Heart right ventricle (tissue), 16 donors: ENCODE measurements around the gene PDLIM4. TPM values are rescaled to one million over a fixed set of nuclear protein-coding genes. Genes with fewer than 3 reads are reported as not detected.

Experiments
- ATAC-seq, 8 donors: fragments of 200-7000 bp; cut with Tn5 transposase; one replicate each; pipeline ENCODE4 v1.9.1; 2020; ENCODE audit warnings: mild to moderate bottlenecking in 8 of 8, moderate library complexity in 8 of 8, moderate number of reproducible peaks in 1 of 8
- DNase-seq, 2 donors: peaks; one replicate each; pipeline ENCODE4 v3.0.0-alpha.2; 2020
- H3K27ac ChIP-seq, 10 donors: fragments of 200-600 bp; sonication (generic) in 2 of 10; one replicate each; pipeline versions ENCODE4 v1.5.0 to v1.8.0; 2020 to 2022; ENCODE audit warnings: mild to moderate bottlenecking in 3 of 10
- H3K27me3 ChIP-seq, 7 donors: fragments of 200-600 bp; one replicate each; pipeline ENCODE4 v1.8.0; 2021 to 2022; ENCODE audit warnings: mild to moderate bottlenecking in 2 of 7
- H3K36me3 ChIP-seq, 9 donors: fragments of 200-600 bp; sonication (generic) in 1 of 9; one replicate each; pipeline versions ENCODE4 v1.5.0 to v1.8.0; 2020 to 2022; ENCODE audit warnings: mild to moderate bottlenecking in 2 of 9
- H3K4me1 ChIP-seq, 9 donors: fragments of 200-600 bp; sonication (generic) in 1 of 9; one replicate each; pipeline versions ENCODE4 v1.5.0 to v1.8.0; 2020 to 2022; ENCODE audit warnings: mild to moderate bottlenecking in 4 of 9
- H3K4me3 ChIP-seq, 10 donors: fragments of 200-600 bp; sonication (generic) in 2 of 10; one replicate each; pipeline versions ENCODE4 v1.5.0 to v1.8.0; 2020 to 2022; ENCODE audit warnings: mild to moderate bottlenecking in 7 of 10, moderate library complexity in 2 of 10
- H3K9me3 ChIP-seq, 11 donors: fragments of 200-600 bp in 10 of 11; sonication (generic) in 2 of 11; one replicate each; pipeline versions ENCODE4 v1.5.0 to v1.8.0; 2013 to 2022; ENCODE audit warnings: mild to moderate bottlenecking in 2 of 11, control low read depth in 1 of 11, moderate library complexity in 1 of 11
- WGBS, 2 donors: extraction: QIAGEN DNeasy Blood & Tissue Kit; methylation state at CpG; one replicate each; pipeline ENCODE4 v1.1.7; 2013; ENCODE audit warnings: inconsistent platforms in 1 of 2; 5-methylcytosine and 5-hydroxymethylcytosine counted together
- intact Hi-C, 10 donors: fragments of 100-400 bp; cut with DNase I; formaldehyde crosslinking; loops; one replicate each; pipeline versions ENCODE4 v1.11.1 to v1.14.2; 2022
- polyA plus RNA-seq, 2 donors: library from polyadenylated mRNA; stranded (reverse); fragments of 200-250 nt; gene quantifications; one replicate each; pipeline ENCODE4 v1.2.3, GENCODE V29; 2013
- total RNA-seq, 10 donors: library from RNA; stranded (reverse); fragmentation: NEBNext Ultra II Directional in 3 of 10; extraction: Animal tissue kit (Norgen Biotek cat#: 25700) in 3 of 10; gene quantifications; one replicate each; pipeline versions ENCODE4 v1.2.1 to v1.2.4, GENCODE V29; 2021 to 2023
- TF ChIP-seq, protein P1 (sequence below), 9 donors: fragments of 200-600 bp; sonication (generic) in 2 of 9; IDR thresholded peaks; one replicate each; pipeline versions ENCODE4 v1.5.0 to v1.8.0; 2021 to 2022; ENCODE audit warnings: antibody characterized with exemption in 9 of 9, mild to moderate bottlenecking in 5 of 9, moderate library complexity in 1 of 9
- donor health status: Arrhythmogenic right ventricular cardiomyopathy.
- donor health status: ischemic (EF 13 %, LVEDD 7.1; RV severe dilation, severe dysfunction).
- donor health status: healthy with polysubstance abuse.
- donor health status: DM: no; HTN: yes; CAD: no.
- donor health status: DM: no; HTN: no; CAD: no.
- donor health status: ischemic (EF 25% LVEDD 6.9; RV normal size, moderate dysfunction).
- donor health status: ischemic (EF 25% LVEDD 5.7; RV mildly dilated, moderate dysfunction).
- donor health status: healthy.
- donor health status: DM: yes; HTN: yes; CAD: no.
- donor health status: Ischemic cardiomyopathy.
- donor health status: ischemic (EF 35%, LVEDD 5.7; RV mildly dilated, moderate dysfunction).
- donor health status: nonischemic (EF 11% LVEDD 7.7; RV severe dilation, severe dysfunction).
- donor health status: DM: yes; HTN: yes; CAD: no.
- donor health status: PGD.
- donor health status: ischemic (EF 29% LVEDD 5.4; RV normal size, mild dysfunction).
- donor health status: nonischemic (EF 23%, LVEDD 6.1; RV moderate dilation, normal function).

PDLIM4 gene
- total and polyA plus RNA-seq, 12 donors = 2.1 to 15.3 (median 3.6) TPM

GRCh38 chr5:132219981-132220380, 37.5 kb upstream of the PDLIM4 start:
- intact Hi-C loops = loop anchor here in 2 of 10 donors (10.0 kb wide), 1 partner anchor 145 kb away; the partner anchor contains the start of gene SLC22A5 (in 2 of the 2)
- no peaks in the 10 kb centered on the region for H3K9me3 ChIP-seq
- peak overlapping the region in 5 of 10 donors; percentile 28 to 80 (median 45) for H3K27ac ChIP-seq
- peaks cover 0 to 34% (median 5%) of the 10 kb centered on the region in 9 donors for H3K36me3 ChIP-seq
- no peak overlapping the region for H3K4me3 ChIP-seq
- WGBS, 2 donors = 88 to 91% methylated on average over 1 of the region's 1 CpG
- ATAC-seq (no peak), DNase-seq (no peak)
- H3K27me3 ChIP-seq = no peaks in the 10 kb centered on the region
- H3K4me1 ChIP-seq = peaks cover 23 to 94% (median 72%) of the 10 kb centered on the region in 9 donors
- TF ChIP-seq, protein P1, sequence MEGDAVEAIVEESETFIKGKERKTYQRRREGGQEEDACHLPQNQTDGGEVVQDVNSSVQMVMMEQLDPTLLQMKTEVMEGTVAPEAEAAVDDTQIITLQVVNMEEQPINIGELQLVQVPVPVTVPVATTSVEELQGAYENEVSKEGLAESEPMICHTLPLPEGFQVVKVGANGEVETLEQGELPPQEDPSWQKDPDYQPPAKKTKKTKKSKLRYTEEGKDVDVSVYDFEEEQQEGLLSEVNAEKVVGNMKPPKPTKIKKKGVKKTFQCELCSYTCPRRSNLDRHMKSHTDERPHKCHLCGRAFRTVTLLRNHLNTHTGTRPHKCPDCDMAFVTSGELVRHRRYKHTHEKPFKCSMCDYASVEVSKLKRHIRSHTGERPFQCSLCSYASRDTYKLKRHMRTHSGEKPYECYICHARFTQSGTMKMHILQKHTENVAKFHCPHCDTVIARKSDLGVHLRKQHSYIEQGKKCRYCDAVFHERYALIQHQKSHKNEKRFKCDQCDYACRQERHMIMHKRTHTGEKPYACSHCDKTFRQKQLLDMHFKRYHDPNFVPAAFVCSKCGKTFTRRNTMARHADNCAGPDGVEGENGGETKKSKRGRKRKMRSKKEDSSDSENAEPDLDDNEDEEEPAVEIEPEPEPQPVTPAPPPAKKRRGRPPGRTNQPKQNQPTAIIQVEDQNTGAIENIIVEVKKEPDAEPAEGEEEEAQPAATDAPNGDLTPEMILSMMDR (IDR thresholded peaks at IDR 0.05) = no peak

DNA sequence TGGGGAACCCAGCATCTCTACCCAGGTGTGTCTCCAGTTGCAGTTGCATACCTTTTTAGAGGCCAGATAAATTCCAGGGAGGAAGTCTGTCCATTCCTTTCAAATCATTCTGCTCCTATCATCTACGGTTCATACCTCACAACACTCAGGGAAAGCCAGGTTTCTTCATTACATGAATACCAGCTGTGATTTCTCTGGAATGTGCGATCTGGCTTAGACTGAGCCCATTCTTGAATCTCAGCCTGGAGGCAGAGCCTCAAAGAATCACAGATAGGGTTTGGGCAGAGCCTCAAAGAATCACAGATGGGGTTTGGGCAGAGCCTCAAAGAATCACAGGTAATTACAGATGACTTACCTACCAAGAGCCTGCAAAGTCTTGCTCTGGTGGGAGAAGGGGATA, 37.0 kb upstream of the PDLIM4 start:
- Histone ChIP-seq H3K4me1 (peaks cover 27 to 96% (median 74%) of the 10 kb centered on the region in 9 donors), H3K9me3 (no peaks in the 10 kb centered on the region), H3K4me3 (no peak overlapping the region), H3K36me3 (peaks cover 0 to 34% (median 5%) of the 10 kb centered on the region in 9 donors), H3K27ac (peak overlapping the region in 4 of 10 donors; percentile 3 to 80 (median 48)), H3K27me3 (no peaks in the 10 kb centered on the region)
- no peak for ATAC-seq
- intact Hi-C loops = no loop called here
- no peak for DNase-seq
- TF ChIP-seq, protein P1 (IDR thresholded peaks at IDR 0.05) = no peak
- WGBS, 2 donors = 43 to 59% methylated on average over 2 of the region's 2 CpGs

GRCh38 chr5:132221781-132222648, 35.5 kb upstream of the PDLIM4 start:
- H3K9me3 ChIP-seq = no peaks in the 10 kb centered on the region
- WGBS, 2 donors = 63 to 75% methylated on average over 7 of the region's 7 CpGs
- peak overlapping the region; percentile 35 to 80 (median 61) for H3K27ac ChIP-seq
- H3K36me3 ChIP-seq = peaks cover 0 to 25% (median 5%) of the 10 kb centered on the region in 9 donors
- peak in 7 of 8 donors; percentile 25 to 66 (median 47) for ATAC-seq
- intact Hi-C loops = no loop called here
- TF ChIP-seq, protein P1 (IDR thresholded peaks at IDR 0.05) = peak in 3 of 9 donors; percentile 29 to 35 (median 31)
- peaks cover 0 to 6% (median 0%) of the 10 kb centered on the region in 7 donors for H3K27me3 ChIP-seq
- no peak overlapping the region for H3K4me3 ChIP-seq
- peaks cover 36 to 100% (median 85%) of the 10 kb centered on the region in 9 donors for H3K4me1 ChIP-seq
- peak; percentile 34 to 65 for DNase-seq

- H3K4me1 ChIP-seq = peaks cover 36 to 98% (median 80%) of the 10 kb centered on the region in 9 donors
- TF ChIP-seq, protein P1 (IDR thresholded peaks at IDR 0.05) = no peak
- H3K27ac ChIP-seq = peak overlapping the region in 8 of 10 donors; percentile 56 to 80 (median 63)
- WGBS, 2 donors = 89 to 90% methylated on average over 3 of the region's 3 CpGs
- peaks cover 0 to 11% (median 0%) of the 10 kb centered on the region in 7 donors for H3K27me3 ChIP-seq
- H3K4me3 ChIP-seq = no peak overlapping the region
- ATAC-seq = no peak
- peaks cover 0 to 19% (median 0%) of the 10 kb centered on the region in 9 donors for H3K36me3 ChIP-seq
- DNase-seq = no peak
- intact Hi-C loops = no loop called here
- no peaks in the 10 kb centered on the region for H3K9me3 ChIP-seq
Observed at GRCh38 chr5:132222649-132223038, 34.9 kb upstream of the PDLIM4 start.
